GM19395 (cell line): Measurements from ENCODE around the gene LTA.

ENCODE experiments used
- ATAC-seq: cut with Tn5 transposase; IDR thresholded peaks from one replicate; pipeline ENCODE4 v1.9.1; 2021; ENCODE audit warnings: mild to moderate bottlenecking, moderate library complexity; ENCODE audit not compliant: unreplicated experiment

The LTA gene, protein sequence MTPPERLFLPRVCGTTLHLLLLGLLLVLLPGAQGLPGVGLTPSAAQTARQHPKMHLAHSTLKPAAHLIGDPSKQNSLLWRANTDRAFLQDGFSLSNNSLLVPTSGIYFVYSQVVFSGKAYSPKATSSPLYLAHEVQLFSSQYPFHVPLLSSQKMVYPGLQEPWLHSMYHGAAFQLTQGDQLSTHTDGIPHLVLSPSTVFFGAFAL

DNA sequence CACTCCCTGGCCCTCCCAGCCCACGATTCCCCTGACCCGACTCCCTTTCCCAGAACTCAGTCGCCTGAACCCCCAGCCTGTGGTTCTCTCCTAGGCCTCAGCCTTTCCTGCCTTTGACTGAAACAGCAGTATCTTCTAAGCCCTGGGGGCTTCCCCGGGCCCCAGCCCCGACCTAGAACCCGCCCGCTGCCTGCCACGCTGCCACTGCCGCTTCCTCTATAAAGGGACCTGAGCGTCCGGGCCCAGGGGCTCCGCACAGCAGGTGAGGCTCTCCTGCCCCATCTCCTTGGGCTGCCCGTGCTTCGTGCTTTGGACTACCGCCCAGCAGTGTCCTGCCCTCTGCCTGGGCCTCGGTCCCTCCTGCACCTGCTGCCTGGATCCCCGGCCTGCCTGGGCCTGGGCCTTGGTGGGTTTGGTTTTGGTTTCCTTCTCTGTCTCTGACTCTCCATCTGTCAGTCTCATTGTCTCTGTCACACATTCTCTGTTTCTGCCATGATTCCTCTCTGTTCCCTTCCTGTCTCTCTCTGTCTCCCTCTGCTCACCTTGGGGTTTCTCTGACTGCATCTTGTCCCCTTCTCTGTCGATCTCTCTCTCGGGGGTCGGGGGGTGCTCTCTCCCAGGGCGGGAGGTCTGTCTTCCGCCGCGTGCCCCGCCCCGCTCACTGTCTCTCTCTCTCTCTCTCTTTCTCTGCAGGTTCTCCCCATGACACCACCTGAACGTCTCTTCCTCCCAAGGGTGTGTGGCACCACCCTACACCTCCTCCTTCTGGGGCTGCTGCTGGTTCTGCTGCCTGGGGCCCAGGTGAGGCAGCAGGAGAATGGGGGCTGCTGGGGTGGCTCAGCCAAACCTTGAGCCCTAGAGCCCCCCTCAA is at the start of gene LTA:
LTA (plus strand) TSS at position 249 of the 871 bp plus-strand sequence; CDS start at position 703, 454 bp downstream.
- ATAC-seq, result peak; percentile 44

DNA sequence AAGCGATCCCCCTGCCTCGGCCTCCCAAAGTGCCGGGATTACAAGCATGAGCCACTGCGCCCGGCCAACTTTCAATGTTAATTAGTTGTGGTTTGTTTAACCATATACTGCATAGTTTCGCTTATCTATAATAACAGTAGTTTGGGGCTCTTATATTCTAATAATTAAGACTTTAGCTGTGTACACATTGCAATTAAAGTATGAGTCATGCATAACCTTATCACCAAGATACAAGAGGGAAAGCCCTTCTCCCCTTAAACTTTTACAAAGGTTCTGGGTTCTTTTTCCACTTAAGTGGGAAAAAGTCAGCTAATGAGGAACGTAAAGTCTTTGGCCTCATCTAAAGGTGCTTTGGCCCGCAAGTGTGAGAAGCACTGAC is 46.5 kb upstream of the LTA start:
- no peak for ATAC-seq

DNA sequence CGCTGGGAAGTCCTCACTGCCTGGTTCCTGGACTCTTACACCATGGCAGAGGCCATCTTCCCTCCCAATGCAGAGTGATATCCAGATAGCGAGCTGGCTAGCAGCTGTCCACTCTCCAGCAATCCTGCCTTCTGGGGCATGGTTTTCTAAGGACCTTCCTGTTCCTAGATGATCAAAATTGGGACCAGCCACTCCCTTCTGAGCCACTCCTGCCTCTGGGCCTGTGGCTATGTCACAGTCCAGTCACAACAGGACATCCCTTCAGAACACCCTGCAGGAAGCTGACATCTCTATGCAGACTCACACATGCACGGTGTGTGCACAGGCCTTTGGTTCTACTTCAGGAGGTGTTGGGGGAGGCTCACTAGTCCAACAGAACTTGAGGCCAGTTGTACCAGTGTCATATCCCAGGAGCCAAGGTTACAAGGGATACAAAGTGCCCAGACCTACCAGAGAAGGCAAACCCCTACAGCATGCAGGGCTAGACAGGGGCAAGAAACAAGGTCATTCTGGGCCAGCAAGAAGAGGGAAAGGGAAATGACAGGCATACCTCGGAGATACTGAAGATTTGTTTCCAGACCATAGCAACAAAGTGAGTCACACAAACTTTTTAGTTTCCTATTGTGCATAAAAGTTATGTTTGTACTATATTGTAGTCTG is 46.0 kb upstream of the LTA start:
- ATAC-seq, result no peak

DNA sequence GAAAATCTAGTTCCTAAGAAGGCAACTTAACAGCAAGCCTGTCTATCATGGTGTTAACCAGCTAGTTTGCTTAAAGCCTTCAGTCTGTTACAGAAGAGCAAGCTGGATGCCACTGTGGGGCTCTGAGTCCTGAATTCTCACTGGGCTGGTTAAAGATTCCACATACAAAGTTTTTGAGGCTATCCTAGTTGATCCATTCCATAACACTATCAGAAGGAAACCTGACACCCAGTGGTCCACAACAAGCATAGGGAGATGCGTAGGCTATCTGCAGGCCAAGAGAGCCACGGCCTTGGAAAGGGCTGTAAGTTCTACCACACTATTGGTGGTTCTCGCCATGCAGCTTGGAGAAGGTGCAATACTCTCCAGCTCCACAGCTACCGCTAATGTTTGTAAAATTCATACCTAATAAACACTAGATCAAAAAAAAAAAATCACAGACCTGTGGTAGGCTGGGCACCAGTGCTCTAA is 43.7 kb upstream of the LTA start:
- no peak for ATAC-seq

DNA sequence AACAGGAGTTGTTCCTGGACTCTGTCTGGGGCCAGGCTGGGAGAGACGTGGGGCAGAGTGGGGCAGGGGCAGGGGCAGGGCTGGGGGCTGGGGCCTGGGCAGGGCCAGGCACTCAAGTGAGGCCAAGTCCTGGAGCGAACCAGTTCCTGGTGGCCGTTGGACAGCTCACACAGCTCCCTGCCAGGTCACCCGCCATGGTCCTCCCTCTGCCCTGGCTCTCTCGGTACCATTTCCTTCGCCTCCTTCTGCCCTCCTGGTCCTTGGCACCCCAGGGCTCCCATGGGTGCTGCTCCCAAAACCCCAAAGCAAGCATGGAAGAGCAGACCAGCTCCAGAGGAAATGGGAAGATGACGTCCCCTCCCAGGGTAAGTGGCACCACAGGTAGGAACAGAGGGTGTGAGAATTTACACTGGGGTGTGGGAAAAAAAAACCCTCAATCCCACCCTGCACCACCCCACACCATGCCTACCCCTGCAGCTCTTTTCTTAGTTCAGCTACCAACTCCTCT is 43.2 kb upstream of the LTA start, which contains the start of gene MCCD1:
MCCD1 (plus strand) TSS at position 142 of the 508 bp plus-strand sequence; CDS start at position 195, 53 bp downstream.
- ATAC-seq, result no peak

DNA sequence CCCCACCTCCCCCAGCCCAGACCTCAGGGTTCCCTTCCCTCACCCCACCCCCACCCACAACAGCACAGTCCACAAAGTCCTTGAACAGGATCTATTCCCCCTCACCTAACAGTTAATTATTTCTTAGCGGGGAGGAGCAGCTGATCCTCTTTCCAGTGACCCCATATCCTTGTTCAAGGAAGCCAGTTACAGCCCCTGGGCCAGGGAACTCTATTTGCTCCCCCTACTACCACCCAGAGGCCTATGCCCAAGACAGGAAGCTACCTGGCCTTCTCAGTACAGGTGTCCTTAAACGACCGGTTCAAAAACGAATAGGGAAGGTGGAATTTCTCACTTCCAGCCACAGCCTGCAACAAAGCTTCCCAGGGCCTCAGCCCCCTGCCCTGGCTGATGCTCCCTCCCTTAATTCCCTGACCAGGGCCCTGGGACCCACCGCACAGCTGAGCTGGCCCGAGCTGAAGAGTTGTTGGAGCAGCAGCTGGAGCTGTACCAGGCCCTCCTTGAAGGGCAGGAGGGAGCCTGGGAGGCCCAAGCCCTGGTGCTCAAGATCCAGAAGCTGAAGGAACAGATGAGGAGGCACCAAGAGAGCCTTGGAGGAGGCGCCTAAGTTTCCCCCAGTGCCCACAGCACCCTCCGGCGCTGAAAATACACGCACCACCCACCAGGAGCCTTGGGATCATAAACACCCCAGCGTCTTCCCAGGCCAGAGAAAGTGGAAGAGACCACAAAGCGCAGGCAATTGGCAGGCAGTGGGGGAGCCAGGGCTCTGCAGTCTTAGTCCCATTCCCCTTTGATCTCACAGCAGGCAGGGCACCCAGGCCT is 42.5 kb upstream of the LTA start:
- ATAC-seq, result no peak

DNA sequence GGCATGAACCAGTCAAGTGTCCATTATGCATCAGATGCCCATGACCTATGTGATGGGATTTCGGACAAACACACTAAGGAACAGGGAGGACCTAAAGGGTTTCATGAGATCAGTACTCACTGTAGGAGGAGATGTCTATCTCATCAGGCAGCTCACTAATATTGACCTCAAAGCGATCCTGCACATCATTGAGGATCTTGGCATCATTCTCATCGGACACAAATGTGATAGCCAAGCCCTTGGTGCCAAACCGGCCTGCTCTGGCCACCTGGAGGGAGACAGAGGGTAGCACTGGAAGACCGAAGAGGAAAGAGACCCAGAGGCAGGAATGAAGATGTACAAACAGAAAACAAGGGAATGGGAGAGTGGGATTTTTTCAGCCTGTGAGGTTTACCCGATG is 41.4 kb upstream of the LTA start:
- no peak for ATAC-seq

DNA sequence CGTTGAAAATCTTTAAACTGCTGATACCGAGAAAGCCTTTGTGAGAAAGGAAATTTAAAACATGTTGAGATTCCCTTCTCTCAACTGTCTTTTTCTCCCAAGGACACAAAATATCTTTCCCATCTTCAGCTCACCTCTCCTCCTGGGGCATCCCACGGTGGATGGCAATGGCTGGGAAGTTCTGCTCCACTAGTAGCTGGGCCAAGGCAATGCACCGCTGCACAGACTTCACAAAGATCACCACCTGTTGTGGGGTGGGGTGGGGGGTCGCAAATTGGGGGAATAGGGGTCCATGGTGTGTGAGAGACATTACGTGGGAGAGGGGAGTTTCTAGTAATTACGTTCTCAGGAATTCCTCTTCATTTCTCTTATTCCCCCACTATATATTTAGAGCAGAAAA is 40.9 kb upstream of the LTA start:
- ATAC-seq, result no peak

DNA sequence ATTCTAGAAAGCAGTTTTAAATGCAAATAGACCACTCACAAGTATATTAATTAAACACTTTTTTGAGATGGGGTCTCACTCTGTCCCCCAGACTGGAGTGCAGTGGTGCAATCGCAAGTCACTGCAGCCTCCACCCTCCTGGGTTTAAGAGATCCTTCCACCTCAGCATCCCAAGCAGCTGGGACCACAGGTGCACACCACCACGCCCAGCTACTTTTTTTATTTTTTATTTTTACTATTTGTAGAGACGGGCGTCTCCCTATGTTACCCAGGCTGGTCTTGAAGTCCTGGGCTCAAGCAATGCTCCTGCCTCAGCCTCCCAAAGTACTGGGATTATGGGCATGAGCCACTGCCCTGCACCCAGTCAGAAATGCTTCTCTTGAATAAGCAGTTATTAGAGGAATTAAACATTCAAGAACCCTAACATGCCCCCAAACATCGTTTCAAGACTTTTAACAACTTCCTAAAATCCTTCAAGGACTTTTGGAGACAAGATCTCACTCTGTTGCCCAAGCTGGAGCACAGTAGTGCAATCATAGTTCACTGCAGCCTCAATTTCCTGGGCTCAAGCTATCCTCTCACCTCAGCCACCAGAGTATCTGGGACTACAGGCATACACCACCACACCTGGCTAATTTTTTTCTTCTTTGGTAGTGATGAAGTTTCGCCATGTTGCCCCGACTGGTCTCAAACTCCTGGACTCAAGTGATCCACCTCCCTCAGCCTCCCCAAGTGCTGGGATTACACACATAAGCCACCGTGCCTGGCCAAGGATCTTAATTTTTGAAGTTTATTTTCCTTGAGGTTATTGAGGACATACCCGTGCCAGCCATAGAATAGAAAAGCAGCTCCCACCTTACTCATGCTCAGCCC is 40.1 kb upstream of the LTA start:
- ATAC-seq, result no peak

DNA sequence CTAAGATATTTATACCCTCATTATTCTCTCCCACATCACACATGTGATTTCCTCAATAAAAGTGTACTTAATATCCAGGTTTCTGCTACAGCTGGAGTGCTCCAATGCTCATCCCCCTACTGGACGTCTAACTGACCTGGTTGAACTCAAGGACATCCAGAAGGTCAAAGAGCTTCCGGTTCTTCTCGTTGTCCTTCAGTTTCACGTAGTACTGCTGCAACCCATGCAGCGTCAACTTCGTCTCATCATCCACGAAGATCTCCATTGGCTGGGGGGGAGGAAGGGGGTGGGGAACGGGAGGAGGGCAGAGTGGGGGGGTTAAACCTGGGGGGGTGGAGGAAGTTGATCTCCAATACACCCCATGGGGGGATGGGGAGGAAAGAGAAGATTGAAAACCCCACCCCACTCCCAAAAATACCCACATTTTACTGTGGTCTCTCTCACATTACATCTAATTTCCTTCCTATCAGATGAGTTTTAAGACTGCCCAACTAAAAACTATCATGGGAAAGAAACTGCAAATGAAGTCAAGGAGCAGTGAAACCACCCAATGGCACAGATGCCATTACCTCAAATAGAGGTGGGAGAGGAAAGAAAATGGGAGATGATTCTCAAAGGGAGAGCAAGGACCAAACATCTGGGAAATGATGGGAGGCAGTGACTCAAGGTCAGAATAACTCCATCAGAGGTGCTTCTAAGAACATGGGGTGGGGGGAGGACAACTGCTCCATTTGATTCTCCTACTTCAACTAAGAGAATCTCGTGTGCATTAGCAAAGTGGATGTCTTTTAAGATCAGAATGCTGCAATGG is 39.2 kb upstream of the LTA start:
- no peak for ATAC-seq

DNA sequence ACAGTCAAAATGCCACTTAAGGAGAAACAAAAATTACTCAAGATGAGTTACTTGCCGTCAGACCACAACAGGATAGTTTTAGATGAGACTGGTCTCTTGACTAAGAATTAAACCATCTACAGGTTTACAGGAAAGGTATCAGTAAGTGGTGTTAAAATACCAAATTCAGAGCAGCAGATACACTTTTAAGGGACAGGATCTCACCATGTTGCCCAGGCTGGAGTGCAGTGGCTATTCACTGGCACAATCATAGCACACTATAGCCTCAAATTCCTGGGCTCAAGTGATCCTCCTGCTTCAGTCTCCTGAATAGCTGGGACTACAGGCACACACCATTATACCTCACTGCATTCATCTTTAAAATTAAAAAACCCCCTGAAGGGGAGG is 38.6 kb upstream of the LTA start:
- no peak for ATAC-seq

DNA sequence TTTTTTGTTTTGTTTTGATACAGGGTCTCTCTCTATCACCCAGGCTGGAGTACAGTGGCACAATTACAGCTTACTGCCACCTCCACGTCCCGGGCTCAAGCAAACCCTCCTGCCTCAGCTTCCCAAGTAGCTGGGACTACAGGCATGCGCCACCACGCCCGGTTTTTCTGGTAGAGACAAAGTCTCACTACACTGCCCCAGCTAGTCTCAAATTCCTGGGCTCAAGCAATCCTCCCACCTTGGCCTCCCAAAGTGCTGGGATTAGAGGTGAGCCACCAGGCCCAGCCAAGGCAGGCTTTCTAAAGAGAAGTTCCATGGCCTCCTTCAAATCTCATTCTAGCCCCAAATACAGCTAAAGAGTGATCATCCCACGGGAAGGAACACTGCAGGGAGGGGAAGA is 38.1 kb upstream of the LTA start:
- ATAC-seq, result no peak

DNA sequence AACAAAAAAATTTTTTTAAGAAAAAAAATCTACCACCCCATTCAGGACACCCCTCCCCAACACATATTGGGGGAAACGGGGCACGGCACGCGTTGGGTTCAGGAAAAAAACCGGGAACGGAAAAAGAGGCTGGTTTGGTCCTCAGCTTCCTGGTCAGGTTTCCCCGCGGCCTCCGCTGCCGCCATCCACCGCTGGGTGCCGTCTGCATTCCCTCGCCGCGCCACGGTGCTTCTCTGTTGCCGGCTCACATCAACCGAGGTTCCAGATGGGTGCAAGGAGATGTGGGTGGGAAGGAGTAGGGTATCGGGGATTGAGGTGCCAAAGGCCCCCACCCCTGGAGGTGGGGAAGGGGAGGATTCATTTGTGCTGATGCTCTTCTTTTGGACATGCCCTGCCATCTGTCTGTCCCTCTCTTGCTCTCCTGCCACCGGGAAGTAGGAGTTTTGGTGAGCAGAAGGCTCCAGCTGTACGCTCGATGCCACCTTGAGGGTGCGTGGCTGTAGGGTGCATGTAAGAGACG is 37.5 kb upstream of the LTA start:
- no peak for ATAC-seq

DNA sequence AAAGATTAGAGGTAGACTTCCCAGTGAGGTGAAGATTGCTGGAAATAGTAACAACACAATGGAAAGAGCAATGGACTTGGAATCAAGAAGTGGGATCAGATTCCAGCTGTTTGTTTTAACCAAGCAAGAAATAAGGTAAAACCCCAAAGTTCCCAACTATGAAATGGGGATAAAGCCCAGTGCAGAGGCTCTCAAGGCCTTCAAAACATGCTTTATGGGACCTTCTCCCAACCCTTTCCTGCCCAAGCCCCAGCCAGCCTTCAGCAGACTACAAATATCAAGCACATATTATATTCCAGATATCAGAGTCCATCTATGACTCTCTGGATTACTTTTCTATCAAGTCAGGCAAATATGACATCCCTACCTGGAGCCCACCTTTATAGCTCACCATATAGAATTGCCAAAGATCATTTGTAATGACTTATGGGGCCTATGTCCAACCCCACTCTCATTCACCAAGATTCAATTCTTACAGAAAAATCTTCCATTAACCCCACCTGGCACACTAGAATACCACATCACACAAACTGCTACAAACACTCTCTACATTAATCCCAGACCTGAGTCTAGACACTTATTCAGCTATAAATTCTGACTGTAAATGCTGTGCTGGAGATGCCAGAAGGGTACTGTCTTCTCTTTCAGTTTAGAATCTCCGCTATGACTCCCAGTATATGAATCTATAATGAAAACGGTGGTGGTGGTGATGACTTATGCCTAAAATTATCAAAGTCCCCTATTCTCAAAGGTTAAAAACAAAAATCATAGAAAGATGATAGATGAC is 36.4 kb upstream of the LTA start:
- no peak for ATAC-seq

DNA sequence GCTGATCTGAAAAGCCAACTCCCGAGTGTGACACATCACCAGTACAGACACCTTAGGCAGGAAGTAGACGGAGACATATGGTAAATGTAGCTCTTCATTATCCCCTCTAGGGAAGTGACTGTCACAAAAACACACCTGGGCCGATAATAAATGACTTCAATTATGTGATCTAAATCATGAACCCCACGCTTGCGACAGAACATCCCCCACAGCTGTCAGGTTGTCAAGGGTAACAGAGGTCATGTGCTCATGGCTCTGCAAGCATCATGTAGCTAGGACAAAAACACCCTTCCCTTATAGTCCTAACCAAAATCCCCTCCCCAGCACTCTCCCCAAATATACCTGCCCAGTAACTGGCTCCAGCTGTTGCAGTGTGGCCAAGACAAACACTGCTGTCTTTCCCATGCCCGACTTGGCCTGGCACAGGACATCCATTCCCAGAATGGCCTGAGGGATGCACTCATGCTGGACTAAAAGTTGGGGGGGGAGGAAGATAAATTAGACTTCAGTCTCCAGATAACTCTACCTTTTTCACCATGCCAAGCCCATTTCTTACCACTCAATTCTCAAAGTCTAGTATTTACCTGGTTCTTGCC is 33.2 kb upstream of the LTA start:
- no peak for ATAC-seq

DNA sequence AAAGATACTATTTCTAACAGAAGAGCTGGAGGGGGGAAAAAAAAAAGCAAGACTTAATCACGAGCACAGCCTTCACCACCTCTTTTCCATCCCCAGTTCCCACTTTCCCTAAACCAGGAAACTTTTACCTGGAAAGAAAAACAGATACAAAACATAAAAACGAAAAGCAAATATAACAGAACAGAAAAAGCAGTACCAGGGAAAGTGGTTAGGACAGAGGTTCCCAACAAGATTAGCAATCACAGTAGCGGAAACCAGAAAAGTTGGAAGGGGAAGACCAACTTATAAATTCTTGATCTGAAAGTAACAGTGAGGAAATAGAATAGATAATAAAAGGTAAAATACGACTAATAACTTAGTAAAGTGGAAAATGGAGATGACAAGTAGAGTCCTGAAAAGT is 31.4 kb upstream of the LTA start:
- ATAC-seq, result no peak

DNA sequence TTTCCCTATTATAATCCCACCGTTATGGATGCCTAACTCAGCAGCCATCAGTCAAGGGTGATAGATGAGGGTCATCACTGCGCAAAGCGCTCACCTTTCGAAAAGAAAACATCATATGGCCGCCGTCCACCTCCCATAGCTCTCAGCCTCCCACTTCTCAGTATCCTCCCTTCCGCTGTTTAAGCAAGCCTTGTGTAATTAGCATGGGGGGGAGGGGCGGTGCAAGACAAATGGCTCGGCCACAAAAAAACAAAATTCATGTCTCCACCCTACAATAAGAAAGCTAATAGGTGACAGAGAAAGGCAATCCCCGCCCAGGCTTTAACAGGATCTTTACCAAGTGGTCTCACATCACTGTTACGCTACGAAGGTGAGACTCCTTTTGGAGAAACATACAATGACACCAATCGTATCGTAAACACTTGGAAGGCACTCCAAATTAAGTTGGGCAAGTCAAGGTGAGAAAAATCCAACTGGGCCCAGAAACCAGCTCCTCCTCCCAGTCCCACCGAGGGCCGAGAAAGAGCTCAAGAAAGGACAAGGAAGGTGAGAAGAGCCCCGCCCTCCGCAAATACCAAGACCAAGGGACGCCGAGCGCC is 30.9 kb upstream of the LTA start:
- ATAC-seq, result no peak
